ENCODE measurements around the gene STARD13.

The STARD13 gene

DNA sequence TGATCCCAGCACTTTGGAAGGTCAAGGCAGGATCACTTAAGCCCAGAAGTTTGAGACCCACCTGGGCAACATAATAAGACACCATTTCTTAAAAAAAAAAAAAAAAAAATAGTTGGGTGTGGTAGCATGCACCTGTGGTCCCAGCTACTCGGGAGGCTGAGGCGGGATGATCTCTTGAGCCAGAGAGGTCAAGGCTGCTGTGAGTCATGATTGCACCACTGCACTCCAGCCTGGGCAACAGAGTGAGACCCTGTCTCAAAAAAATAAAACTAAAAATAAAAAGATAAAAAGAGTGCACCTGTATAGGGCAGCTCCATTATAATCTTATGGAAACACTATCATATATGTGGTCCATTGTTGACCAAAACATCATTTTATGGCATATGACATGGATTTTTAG lies 25.5 kb upstream of the STARD13 start:
- TF ChIP-seq, protein P1, sequence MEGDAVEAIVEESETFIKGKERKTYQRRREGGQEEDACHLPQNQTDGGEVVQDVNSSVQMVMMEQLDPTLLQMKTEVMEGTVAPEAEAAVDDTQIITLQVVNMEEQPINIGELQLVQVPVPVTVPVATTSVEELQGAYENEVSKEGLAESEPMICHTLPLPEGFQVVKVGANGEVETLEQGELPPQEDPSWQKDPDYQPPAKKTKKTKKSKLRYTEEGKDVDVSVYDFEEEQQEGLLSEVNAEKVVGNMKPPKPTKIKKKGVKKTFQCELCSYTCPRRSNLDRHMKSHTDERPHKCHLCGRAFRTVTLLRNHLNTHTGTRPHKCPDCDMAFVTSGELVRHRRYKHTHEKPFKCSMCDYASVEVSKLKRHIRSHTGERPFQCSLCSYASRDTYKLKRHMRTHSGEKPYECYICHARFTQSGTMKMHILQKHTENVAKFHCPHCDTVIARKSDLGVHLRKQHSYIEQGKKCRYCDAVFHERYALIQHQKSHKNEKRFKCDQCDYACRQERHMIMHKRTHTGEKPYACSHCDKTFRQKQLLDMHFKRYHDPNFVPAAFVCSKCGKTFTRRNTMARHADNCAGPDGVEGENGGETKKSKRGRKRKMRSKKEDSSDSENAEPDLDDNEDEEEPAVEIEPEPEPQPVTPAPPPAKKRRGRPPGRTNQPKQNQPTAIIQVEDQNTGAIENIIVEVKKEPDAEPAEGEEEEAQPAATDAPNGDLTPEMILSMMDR (IDR thresholded peaks at IDR 0.05; ENCODE audit: control insufficient read depth, insufficient read depth, low read depth, low read length, missing control alignments): no peak
- H3K4me3 ChIP-seq (ENCODE audit: control insufficient read depth, low read depth, low read length): no peak overlapping the region
- no peak for DNase-seq (ENCODE audit: low read depth)

DNA sequence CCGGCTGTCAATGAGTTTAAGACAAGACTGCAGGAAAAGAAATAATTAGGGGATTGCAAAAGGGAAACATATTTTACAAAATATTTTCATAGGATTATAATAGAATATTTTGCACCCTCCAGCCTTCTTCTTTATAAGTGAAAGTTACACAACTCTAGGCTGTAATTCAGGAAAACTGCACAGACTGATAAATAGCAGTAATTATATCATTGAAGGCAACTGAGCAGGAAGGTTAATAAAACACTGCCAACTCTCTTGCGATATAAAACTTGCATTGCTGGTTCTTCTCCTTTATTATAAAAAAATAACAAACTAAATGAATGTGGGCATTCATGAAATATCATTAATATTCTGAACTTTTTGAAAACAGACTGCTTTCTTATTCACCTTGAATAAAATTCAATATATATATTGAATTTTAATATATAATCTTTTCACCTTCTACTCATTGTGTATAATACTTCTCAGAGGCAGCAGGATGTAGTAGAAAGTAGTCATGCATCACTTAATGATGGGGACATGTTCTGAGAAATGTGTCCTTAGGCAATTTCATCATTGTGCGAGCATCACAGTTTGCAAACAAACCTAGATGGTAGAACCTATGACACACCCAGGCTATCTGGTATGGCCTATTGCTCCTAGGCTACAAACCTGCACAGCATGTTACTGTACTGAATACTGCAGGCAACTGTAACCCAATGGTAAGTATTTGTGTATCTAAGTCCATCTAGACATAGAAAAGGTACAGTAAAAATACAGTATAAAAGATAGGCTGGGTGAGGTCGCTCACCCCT lies 24.9 kb upstream of the STARD13 start:
- TF ChIP-seq, protein P1 (IDR thresholded peaks at IDR 0.05; ENCODE audit: control insufficient read depth, insufficient read depth, low read depth, low read length, missing control alignments): no peak
- DNase-seq (ENCODE audit: low read depth): no peak
- H3K4me3 ChIP-seq (ENCODE audit: control insufficient read depth, low read depth, low read length): no peak overlapping the region

DNA sequence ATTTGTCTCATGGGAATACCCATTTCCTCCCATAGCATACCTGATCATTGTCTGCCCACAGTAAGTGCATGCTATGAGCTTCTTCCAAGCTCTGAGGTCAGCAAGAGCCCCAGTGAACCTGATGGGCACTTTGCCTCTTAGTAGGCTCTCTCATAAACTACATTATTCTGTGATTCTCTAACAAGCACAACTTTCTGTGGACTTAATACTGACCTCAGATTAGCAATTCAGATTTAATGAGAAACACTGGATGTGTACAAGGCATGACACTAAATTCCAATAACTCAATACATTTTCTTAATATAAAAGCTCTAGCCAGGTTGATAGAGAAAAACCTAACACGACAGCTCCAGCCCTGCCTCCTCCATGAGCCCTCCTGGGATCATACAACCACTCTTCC lies 23.3 kb upstream of the STARD13 start:
- no peak for DNase-seq (ENCODE audit: low read depth)
- TF ChIP-seq, protein P1 (IDR thresholded peaks at IDR 0.05; ENCODE audit: control insufficient read depth, insufficient read depth, low read depth, low read length, missing control alignments): no peak
- H3K4me3 ChIP-seq (ENCODE audit: control insufficient read depth, low read depth, low read length): no peak overlapping the region

DNA sequence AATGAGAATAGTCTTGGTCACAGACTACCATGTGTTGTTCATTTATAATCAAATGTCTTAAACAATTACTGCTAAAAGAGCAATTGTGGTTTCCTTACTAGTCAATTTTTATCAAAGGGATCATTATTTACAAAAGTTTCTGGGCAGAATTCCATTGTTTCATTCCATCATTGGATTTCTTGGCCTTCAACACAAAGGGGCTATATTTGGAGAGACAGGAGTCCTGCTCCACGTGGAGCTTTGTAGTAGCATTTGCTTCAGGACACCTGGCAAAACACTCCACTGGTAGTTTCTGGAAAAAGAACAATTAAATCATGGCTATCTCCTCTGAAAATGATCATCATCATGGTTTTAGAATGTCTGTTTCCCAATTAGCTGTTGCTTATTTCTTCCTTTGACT lies 22.3 kb upstream of the STARD13 start:
- TF ChIP-seq, protein P1 (IDR thresholded peaks at IDR 0.05; ENCODE audit: control insufficient read depth, insufficient read depth, low read depth, low read length, missing control alignments): no peak
- no peak overlapping the region for H3K4me3 ChIP-seq (ENCODE audit: control insufficient read depth, low read depth, low read length)
- DNase-seq (ENCODE audit: low read depth): no peak

DNA sequence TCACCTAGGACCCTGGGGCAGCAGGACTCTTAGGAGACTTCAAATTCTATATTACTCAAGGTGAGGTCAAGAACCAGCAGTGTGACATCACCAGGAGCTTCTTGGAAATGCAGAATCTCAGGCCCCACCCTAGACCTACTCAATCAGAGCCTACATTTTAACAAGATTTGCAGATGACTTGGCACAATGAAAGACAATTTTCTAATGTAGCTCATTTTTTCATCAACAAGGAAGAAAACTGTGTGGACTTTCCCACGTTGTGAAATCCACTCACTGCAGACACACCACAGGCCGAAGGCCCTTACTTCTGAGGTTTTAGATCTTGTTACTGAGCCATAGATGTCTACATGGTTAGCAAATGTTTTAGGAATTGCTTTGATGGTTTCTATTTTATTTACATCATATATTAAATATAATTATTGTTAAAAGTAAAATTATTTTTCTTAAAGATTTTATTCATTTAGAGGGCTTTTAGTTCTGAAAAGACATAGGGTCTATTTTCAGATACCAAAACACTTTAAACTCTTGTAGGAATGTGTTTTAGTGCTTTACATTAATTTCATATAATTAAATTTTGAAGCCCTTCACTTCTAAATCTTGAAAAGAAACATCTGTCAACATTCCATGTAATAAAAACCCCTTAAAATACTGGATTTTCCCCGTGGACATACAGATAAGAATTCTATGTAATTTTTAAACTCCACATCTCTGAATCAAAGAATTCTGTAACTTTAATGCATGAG lies 18.5 kb upstream of the STARD13 start:
- no peak for DNase-seq (ENCODE audit: low read depth)
- H3K4me3 ChIP-seq (ENCODE audit: control insufficient read depth, low read depth, low read length): no peak overlapping the region
- TF ChIP-seq, protein P1 (IDR thresholded peaks at IDR 0.05; ENCODE audit: control insufficient read depth, insufficient read depth, low read depth, low read length, missing control alignments): no peak

DNA sequence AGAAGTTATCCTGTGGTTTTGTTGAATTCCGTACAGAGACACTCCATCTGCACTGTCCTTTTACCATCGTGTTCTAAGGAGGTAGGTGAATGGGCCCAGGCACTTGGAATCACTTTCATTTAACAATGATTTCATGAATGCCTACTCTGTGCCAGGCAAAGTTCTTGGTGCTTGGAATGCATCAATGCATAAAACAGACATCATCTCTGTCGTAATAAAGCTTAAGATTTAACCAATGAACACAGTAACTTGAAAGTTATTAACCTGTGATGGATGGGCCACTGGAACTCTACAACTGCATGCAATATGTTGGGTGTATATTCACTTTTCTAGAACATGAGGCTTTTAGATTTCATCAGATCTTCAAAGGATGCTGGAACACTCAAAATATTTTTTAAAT lies 14.1 kb upstream of the STARD13 start:
- no peak overlapping the region for H3K4me3 ChIP-seq (ENCODE audit: control insufficient read depth, low read depth, low read length)
- TF ChIP-seq, protein P1 (IDR thresholded peaks at IDR 0.05; ENCODE audit: control insufficient read depth, insufficient read depth, low read depth, low read length, missing control alignments): no peak
- DNase-seq (ENCODE audit: low read depth): no peak
